ENCODE data around the gene GPR137. TPM values are rescaled to one million over a fixed set of nuclear protein-coding genes. Genes with fewer than 3 reads are reported as not detected.

The GPR137 gene
- total and polyA plus RNA-seq, 10 of the 15 experiments (the other 5 are each of a cell fraction or from before 2014, with no cell fraction given) = 0.37 to 29.2 (median 13.8) TPM

GRCh38 chr11:64265176-64266160 lies 20.2 kb upstream of the GPR137 start (continued):
- TF ChIP-seq, protein P1, sequence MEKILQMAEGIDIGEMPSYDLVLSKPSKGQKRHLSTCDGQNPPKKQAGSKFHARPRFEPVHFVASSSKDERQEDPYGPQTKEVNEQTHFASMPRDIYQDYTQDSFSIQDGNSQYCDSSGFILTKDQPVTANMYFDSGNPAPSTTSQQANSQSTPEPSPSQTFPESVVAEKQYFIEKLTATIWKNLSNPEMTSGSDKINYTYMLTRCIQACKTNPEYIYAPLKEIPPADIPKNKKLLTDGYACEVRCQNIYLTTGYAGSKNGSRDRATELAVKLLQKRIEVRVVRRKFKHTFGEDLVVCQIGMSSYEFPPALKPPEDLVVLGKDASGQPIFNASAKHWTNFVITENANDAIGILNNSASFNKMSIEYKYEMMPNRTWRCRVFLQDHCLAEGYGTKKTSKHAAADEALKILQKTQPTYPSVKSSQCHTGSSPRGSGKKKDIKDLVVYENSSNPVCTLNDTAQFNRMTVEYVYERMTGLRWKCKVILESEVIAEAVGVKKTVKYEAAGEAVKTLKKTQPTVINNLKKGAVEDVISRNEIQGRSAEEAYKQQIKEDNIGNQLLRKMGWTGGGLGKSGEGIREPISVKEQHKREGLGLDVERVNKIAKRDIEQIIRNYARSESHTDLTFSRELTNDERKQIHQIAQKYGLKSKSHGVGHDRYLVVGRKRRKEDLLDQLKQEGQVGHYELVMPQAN (conservative IDR thresholded peaks at IDR 0.05) = no peak
- TF ChIP-seq EED (IDR thresholded peaks at IDR 0.05; ENCODE audit: low read depth) (no peak), MYC (IDR thresholded peaks at IDR 0.05; ENCODE audit: insufficient read depth, insufficient read length, insufficient replicate concordance, low read length, severe bottlenecking) (no peak), RAD51 (IDR thresholded peaks at IDR 0.05) (no peak)

DNA sequence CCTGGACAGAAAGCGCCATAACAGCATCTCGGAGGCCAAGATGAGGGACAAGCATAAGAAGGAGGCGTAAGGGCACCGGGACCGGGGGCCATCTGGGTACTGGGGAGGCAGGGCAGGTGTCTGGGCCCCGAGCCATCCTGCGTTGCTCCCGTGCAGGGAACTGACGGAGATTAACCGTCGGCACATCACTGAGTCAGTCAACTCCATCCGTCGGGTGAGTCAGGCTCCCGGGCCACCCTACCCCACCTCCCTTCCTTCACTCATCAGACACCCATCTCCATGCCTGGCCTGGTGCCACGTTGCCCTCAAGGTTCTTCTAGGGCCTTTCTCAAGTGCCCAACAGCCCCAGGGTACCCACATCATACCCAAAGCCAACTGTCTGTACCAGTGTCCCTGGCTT lies 19.3 kb upstream of the GPR137 start:
- Histone ChIP-seq H3K27me3 (replicated peaks in 1 of 2; ENCODE audit: control insufficient read depth in 2 of 2, insufficient read depth in 2 of 2, low read length in 1 of 2) (no peaks in the 10 kb centered on the region), H3K4me1 (ENCODE audit: control insufficient read depth, insufficient read depth, low read length) (peaks cover 9% of the 10 kb centered on the region), H3K79me2 (ENCODE audit: control insufficient read depth, insufficient read depth, low read length) (peaks cover 9% of the 10 kb centered on the region), H3K9me3 (replicated peaks; ENCODE audit: control insufficient read depth, insufficient read depth, low read length) (no peaks in the 10 kb centered on the region), H3K9ac (ENCODE audit: control insufficient read depth, insufficient read depth, low read length) (no peak overlapping the region), H2AFZ (ENCODE audit: control insufficient read depth, low read depth, low read length) (no peak overlapping the region), H3K4me2 (ENCODE audit: control insufficient read depth, insufficient read depth) (no peak overlapping the region), H4K20me1 (ENCODE audit: control insufficient read depth, insufficient read depth) (no peaks in the 10 kb centered on the region), H3K36me3 (ENCODE audit: control insufficient read depth in 2 of 2, insufficient read depth in 2 of 2, low read length in 1 of 2) (no peaks in the 10 kb centered on the region; a peak in 2 of 4 replicates), H3K27ac (ENCODE audit: control insufficient read depth, insufficient read depth) (no peak overlapping the region), H3K4me3 (no peak overlapping the region)
- TF ChIP-seq BACH1 (IDR thresholded peaks at IDR 0.05; ENCODE audit: borderline replicate concordance) = no peak
- TF ChIP-seq ZNF217 (IDR thresholded peaks at IDR 0.05) = no peak
- TF ChIP-seq CHD4 (IDR thresholded peaks at IDR 0.05) = no peak
- TF ChIP-seq CUX1 (IDR thresholded peaks at IDR 0.05; ENCODE audit: insufficient replicate concordance, low read depth, low read length) = no peak
- TF ChIP-seq CBFB (IDR thresholded peaks at IDR 0.05; ENCODE audit: low read depth) = no peak
- no peak for TF ChIP-seq HDGF (IDR thresholded peaks at IDR 0.05)
- TF ChIP-seq BMI1 (IDR thresholded peaks at IDR 0.05; ENCODE audit: borderline replicate concordance) = no peak
- no peak for TF ChIP-seq FOS (IDR thresholded peaks at IDR 0.05; ENCODE audit: borderline replicate concordance, extremely low read depth, insufficient read length)
- in situ Hi-C loops (cut with MboI) (no loop called here), intact Hi-C loops (cut with micrococcal nuclease; ENCODE audit: unreplicated experiment) (no loop called here)
- FAIRE-seq (no peak), DNase-seq (ENCODE audit: low read depth, low spot score) (no peak), ATAC-seq (no peak)
- SMC1A ChIA-PET (ENCODE audit: uncharacterized antibody, unreplicated experiment) = no interaction called here
- WGBS (ENCODE audit: insufficient coverage, insufficient replicate concordance, low lambda C conversion rate, missing lambda C conversion rate) = 95% methylated on average over 15 of the region's 15 CpGs
- RAD21 ChIA-PET (ENCODE audit: unreplicated experiment) = no interaction called here
- POLR2A ChIA-PET = interaction anchor here (2.1 kb wide), 1 partner anchor 8 kb away, joined by 7 read pairs; no protein-coding TSS in a partner anchor
- BruUV-seq (replicated peaks) = no TSS peak
- CTCF ChIA-PET = no interaction called here
